ENCODE measurements around the gene SLC35F4.

Gene SLC35F4

DNA sequence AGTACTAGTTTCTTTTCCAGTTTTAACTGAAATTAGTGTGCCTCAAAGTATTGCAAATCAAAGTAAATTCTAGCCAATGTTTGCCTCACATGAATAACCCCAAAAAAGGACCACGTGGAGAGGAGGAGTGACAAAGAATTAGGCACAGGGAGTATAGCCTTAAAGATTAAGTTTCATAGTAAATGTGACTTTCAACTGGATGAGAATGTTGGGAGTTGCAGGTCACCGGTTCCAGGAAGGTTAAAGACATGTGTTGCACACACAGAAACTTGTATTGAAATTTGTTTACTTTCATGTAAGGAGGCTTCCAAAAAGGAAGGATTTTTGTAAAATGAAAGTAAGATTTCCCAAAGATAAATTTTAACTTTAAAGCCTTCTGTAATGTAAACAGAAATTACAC, 283.1 kb downstream of the SLC35F4 start:
- TF ChIP-seq, protein P1, sequence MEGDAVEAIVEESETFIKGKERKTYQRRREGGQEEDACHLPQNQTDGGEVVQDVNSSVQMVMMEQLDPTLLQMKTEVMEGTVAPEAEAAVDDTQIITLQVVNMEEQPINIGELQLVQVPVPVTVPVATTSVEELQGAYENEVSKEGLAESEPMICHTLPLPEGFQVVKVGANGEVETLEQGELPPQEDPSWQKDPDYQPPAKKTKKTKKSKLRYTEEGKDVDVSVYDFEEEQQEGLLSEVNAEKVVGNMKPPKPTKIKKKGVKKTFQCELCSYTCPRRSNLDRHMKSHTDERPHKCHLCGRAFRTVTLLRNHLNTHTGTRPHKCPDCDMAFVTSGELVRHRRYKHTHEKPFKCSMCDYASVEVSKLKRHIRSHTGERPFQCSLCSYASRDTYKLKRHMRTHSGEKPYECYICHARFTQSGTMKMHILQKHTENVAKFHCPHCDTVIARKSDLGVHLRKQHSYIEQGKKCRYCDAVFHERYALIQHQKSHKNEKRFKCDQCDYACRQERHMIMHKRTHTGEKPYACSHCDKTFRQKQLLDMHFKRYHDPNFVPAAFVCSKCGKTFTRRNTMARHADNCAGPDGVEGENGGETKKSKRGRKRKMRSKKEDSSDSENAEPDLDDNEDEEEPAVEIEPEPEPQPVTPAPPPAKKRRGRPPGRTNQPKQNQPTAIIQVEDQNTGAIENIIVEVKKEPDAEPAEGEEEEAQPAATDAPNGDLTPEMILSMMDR (conservative IDR thresholded peaks at IDR 0.05; ENCODE audit: low read depth), result no peak
- no peak overlapping the region for H3K27ac ChIP-seq
- ChIA-PET CTCF (no interaction called here), POLR2A (ENCODE audit: low non-redundant PET) (no interaction called here)
- DNase-seq (ENCODE audit: low spot score), result no peak

DNA sequence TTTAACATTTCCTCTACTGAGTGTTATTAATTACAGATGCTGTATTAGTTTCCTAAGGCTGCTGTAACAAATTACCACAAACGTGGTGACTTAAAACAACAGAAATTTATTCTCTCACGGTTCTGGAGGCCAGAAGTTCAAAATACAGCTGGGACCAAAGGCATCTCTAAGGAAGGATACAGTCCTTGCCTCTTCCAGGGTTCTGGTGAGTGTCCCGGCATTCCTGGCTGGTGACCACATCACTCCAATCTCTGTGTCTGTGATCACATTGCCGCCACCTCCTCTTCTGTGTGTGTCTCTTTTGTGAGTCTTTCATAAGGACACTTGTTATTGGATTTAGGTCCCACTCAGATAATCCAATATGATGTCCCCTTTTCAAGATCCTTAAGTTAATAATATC, 287.1 kb downstream of the SLC35F4 start:
- H3K27ac ChIP-seq, result no peak overlapping the region
- ChIA-PET CTCF (no interaction called here), POLR2A (ENCODE audit: low non-redundant PET) (no interaction called here)
- TF ChIP-seq, protein P1 (conservative IDR thresholded peaks at IDR 0.05; ENCODE audit: low read depth), result no peak
- no peak for DNase-seq (ENCODE audit: low spot score)

DNA sequence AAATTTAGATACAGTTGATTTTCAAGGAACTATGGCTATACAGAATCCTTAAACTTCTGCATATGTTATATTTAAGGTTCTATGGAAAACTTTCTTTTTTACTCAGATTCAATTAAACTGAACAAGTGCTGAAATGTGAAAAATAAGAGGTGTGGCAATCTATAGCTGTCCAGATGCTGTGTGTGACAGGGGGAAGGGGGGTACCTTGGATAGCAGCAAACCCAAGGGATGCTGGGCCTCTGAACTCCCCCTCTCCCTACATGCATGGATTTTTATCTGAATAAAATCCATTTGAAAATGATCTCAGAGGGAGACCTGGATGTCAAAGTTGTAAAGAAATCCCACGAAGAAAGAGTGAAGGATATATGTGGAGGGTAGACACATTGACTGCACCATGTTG, 289.4 kb downstream of the SLC35F4 start:
- CTCF ChIA-PET, result no interaction called here
- no peak overlapping the region for H3K27ac ChIP-seq
- POLR2A ChIA-PET (ENCODE audit: low non-redundant PET), result no interaction called here
- TF ChIP-seq, protein P1 (conservative IDR thresholded peaks at IDR 0.05; ENCODE audit: low read depth), result no peak
- DNase-seq (ENCODE audit: low spot score), result no peak

DNA sequence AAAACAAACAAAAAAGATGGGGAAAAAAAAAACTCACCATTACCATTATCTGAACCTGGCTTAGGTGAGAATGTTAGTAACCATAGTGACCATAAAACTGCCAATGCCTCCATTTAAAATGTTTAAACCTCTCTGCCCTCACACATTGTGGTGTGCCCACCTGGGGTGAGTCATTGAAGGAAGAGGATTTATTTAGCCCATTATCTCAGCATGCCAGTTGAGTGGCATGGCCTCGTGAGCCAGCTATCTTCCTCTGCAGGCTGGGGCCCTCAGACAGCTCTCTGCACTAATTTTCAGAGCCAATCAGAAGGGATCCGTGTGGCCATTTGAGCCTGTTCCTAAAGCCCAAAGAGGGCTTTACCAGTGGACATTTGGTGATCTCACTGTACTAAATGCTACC, 290.4 kb downstream of the SLC35F4 start:
- ChIA-PET POLR2A (ENCODE audit: low non-redundant PET) (no interaction called here), CTCF (interaction anchor here (0.7 kb wide), 2 partner anchors 18 to 99 kb away, joined by 3 read pairs; no protein-coding TSS in a partner anchor)
- no peak for DNase-seq (ENCODE audit: low spot score)
- no peak overlapping the region for H3K27ac ChIP-seq
- TF ChIP-seq, protein P1 (conservative IDR thresholded peaks at IDR 0.05; ENCODE audit: low read depth), result no peak

DNA sequence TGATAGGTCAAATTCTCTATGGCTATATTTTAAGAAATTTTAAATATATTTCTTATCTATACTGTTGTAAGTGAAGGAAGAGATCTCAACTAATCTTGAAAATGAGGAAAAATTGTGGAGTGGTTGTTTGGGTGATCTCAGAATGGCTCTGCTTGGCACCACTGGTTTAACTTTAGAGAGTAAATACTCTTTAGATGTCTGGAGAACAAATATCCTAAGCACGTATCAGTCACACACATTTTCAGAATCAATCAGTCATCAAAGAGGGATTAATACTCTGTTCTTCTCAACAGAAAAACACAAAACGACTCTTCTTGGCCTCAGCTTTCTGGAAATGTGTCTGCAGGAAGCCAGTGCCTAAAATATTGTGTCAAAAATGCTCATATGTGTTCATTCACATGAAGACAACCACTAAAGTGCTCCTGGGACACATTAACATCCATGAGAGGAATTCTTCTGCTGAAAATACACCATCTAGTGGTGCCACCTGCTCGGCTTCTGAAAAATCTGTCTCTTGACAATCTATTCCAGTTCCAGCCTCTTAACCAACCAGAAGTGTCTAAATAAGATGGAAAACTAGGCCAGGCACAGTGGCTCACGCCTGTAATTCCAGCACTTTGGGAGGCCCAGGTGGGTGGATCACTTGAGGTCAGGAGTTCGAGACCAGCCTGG, 291.1 kb downstream of the SLC35F4 start:
- POLR2A ChIA-PET (ENCODE audit: low non-redundant PET), result no interaction called here
- DNase-seq (ENCODE audit: low spot score), result no peak
- CTCF ChIA-PET, result interaction anchor here (0.7 kb wide), 2 partner anchors 17 to 99 kb away, joined by 3 read pairs; no protein-coding TSS in a partner anchor
- no peak overlapping the region for H3K27ac ChIP-seq
- TF ChIP-seq, protein P1 (conservative IDR thresholded peaks at IDR 0.05; ENCODE audit: low read depth), result no peak

DNA sequence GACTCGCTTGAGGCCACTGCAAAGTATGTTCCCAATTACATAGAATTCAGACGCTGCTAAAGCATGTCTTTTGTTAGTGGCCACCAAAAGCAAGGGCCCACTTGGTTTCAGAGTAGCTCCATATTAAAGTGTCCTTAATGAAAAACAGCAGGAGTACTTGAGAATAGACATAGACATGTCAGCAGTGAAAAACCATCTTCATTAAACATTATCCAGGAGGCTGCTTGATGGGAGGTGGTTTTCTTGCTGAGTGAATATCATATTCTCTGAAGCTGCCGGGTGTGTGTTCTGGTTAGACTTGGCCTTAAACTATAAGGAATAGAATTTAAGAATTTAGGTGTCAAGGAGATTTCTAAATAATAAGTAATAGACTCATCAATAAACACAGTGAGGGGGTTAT, 292.7 kb downstream of the SLC35F4 start:
- ChIA-PET CTCF (interaction anchor here (0.6 kb wide), 2 partner anchors 71 to 81 kb away, joined by 4 to 5 read pairs; no protein-coding TSS in a partner anchor), POLR2A (ENCODE audit: low non-redundant PET) (no interaction called here)
- DNase-seq (ENCODE audit: low spot score), result no peak
- H3K27ac ChIP-seq, result no peak overlapping the region
- TF ChIP-seq, protein P1 (conservative IDR thresholded peaks at IDR 0.05; ENCODE audit: low read depth), result no peak

Data from RWPE1 (cell line).